ENCODE measurements around the gene MYBPC2.

DNA sequence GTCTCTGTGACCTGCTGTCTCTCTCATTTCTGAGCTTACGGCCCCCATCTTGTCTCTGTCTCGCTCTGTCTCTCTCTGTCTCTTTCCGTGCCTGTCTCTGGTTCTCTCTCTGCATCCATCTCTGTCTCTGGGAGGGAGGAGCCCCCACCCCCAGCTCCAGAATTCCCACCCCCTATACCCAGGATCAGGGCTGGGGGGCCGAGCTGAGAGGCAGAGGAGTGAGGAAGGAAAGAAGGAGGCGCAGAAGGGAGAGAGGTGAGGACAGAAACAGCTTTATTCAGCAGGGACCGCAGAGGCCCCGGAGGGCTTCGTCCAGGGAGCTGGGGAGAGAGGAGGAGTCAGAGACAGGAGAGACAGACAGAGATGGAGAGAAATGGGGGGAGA is 64.3 kb downstream of the MYBPC2 start:
- TF ChIP-seq POLR2A (IDR thresholded peaks at IDR 0.05) (no peak), POLR2AphosphoS5 (IDR thresholded peaks at IDR 0.05) (no peak), EP300 (IDR thresholded peaks at IDR 0.05) (no peak)
- TF ChIP-seq, protein P1, sequence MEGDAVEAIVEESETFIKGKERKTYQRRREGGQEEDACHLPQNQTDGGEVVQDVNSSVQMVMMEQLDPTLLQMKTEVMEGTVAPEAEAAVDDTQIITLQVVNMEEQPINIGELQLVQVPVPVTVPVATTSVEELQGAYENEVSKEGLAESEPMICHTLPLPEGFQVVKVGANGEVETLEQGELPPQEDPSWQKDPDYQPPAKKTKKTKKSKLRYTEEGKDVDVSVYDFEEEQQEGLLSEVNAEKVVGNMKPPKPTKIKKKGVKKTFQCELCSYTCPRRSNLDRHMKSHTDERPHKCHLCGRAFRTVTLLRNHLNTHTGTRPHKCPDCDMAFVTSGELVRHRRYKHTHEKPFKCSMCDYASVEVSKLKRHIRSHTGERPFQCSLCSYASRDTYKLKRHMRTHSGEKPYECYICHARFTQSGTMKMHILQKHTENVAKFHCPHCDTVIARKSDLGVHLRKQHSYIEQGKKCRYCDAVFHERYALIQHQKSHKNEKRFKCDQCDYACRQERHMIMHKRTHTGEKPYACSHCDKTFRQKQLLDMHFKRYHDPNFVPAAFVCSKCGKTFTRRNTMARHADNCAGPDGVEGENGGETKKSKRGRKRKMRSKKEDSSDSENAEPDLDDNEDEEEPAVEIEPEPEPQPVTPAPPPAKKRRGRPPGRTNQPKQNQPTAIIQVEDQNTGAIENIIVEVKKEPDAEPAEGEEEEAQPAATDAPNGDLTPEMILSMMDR (IDR thresholded peaks at IDR 0.05) = no peak

Measured in upper lobe of left lung (tissue), 4 donors.